CD4-positive, alpha-beta T cell treated with Interleukin-2 at 100 ng/mL for 4 hours (primary cell): ENCODE results near the gene GSTP1.
"Not testable (repeated sequence)": the region's sequence is repeated elsewhere in the genome, so short reads cannot be mapped to it uniquely, and the experiment has no call there.

ENCODE experiments used
- DNase-seq: peaks from one replicate; pipeline ENCODE4 v3.0.0-alpha.2; 2020; ENCODE audit warnings: low spot score

GSTP1 gene

DNA sequence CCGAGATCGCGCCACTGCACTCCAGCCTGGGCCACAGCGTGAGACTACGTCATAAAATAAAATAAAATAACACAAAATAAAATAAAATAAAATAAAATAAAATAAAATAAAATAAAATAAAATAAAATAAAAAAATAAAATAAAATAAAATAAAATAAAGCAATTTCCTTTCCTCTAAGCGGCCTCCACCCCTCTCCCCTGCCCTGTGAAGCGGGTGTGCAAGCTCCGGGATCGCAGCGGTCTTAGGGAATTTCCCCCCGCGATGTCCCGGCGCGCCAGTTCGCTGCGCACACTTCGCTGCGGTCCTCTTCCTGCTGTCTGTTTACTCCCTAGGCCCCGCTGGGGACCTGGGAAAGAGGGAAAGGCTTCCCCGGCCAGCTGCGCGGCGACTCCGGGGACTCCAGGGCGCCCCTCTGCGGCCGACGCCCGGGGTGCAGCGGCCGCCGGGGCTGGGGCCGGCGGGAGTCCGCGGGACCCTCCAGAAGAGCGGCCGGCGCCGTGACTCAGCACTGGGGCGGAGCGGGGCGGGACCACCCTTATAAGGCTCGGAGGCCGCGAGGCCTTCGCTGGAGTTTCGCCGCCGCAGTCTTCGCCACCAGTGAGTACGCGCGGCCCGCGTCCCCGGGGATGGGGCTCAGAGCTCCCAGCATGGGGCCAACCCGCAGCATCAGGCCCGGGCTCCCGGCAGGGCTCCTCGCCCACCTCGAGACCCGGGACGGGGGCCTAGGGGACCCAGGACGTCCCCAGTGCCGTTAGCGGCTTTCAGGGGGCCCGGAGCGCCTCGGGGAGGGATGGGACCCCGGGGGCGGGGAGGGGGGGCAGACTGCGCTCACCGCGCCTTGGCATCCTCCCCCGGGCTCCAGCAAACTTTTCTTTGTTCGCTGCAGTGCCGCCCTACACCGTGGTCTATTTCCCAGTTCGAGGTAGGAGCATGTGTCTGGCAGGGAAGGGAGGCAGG lies at the start of gene GSTP1:
GSTP1 (plus strand) TSS at position 566 of the 958 bp plus-strand sequence; CDS start at position 598, 32 bp downstream.
- peak; percentile 76 for DNase-seq

DNA sequence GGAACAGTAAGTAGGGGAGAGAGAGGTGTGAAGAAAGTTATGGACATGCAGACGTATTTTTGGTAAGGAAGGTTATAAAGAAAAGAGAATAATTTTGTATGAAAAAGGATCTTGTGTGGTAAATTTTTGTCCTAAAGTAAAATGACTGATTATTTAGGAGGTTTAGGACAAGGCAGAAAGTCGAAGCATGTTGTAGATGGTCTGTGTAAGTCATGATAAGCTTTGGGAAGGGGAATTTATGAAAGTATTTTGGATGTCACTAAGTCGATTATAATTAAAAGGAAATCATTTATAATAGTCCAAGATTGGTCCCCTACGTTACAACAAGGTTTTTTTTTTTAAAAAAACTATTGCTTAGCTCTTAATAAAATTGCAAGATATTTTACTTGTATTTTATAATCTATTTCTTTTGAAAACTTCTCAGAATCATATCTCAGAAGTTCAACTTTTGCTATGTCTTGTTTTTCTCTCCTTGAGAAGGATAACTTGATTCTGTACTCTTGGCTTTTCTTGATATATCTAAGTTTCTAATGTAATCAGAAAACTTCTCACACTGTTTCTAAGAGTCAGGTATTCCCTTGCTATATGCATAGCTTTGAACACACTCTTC lies 49.4 kb upstream of the GSTP1 start:
- no peak for DNase-seq

DNA sequence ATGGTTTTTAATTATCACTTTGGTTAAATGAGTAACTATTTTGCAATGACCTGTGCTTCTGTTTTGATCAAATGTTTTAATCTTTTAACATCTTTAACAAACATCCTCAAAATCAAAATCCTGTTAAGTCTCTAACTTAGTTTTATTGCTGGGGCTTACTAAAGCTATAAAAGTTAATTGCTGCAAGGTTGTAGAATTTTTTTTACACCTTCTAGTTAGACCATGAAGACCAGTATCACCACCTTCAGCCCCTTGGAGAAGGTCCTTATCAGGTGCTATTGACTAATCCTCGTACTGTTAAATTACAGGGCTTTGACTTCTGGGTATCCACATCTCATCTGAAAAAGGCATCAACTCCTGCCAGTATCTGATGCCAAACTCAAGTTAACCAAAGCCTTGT lies 48.1 kb upstream of the GSTP1 start:
- no peak for DNase-seq

- DNase-seq = no peak
Measured at GRCh38 chr11:67538306-67538705, 45.3 kb upstream of the GSTP1 start.

DNA sequence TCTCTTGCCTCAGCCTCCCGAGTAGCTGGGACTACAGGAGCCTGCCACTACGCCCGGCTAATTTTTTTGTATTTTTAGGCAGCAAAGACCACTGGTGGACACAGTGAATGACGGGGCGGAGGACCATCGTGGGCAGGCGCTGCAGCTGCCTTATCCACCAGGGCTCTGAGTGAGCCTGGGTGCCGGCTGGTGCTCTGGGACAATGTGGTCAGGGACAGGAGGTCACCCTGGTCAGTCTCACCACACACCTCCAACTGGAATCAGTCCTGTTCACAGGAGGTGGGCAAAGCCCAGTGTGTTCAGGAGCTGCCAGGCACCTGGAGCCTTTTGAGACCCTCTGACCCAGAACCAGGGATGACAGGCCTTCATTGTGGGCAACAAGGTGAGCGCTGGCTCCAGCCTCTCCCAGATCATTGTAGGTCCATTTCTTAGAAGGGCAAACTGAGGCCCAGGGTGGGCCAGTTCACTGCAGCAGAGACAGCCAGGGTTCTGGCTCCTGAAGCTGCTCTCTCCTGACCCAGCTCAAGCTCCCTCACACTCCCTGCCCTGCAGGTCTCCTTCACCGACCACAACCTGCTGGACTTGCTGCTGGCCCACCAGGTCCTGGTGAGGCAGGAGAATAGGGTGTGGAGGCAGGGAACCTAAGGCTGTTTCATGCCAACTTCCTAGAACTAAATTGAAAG lies 44.6 kb upstream of the GSTP1 start:
- no peak for DNase-seq

DNA sequence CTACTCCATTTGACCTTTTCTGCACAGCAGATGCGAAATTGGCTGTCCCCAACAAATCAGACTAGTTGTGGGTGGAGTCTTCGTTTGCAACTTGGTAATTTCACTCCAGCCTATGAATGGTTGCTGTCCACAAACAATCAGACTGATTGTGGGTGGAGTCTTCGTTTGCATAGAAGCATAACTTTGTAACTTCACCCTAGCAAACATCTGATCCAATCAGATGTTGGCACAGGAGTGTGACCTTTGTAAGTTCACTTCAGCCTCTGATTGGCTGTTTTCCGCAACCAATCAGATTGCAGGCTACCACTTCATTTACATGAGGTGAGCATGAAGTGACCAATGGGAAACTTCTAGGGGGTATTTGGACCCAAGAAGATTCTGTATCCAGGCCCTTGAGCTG lies 44.1 kb upstream of the GSTP1 start:
- DNase-seq = no peak

DNA sequence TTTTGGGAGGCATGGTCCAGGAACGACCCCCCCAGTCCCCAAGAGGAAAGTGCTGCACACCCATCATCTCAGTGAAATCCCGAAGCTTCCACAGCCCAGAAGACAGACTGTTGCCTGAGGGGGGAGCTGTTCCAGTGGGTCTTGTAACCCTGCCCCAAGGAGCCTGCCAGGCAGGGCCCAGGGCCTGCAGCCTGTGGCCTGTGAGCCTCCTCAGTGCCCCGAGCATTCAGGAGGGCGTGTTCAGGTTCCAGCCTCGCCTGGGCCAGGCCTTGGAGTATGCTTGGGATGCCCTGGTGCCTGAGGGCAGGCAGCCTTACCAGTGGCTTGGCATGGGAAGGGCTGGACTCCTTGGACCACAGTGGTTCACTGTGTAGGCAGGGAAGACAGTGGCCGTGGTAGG lies 42.4 kb upstream of the GSTP1 start:
- no peak for DNase-seq

DNA sequence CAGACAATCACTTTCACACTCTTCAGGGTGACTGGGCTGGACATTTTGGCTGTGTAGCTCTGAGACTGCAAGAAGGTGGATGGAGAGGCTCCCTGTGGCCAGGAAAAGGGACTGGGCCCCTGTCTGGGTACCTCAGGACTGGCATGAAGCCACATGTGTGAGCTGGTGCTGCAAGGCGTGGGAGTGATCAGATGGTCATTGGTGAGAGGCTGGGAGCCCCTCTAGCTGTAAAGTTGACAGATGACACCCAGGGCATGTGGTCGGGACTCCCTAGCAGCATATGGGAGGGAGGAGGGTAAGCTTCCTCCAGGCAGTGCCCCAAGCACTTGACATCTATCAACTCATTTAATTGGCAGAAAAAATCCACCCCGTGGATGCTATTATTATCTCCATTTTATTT lies 41.4 kb upstream of the GSTP1 start:
- DNase-seq = no peak

DNA sequence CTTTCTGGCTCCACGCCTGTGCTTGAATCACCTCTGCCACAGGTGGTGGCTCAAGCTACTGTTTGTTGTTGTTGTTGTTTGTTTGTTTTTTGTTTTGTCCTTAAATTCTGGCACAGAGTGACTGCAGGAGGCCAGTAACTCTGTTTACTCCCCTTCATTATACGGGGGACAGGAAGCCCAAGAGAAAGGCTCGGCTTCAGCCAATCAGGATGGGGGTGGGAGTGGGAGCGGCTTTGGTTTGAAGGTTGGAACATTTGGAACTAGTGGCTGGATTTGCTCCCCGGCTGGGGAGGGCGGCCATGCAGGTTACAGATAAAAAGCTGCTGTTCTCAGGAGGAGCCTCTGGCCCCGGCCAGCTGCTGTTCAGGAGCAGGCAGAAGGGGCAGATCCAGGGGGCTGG lies 40.6 kb upstream of the GSTP1 start:
- no peak for DNase-seq

DNA sequence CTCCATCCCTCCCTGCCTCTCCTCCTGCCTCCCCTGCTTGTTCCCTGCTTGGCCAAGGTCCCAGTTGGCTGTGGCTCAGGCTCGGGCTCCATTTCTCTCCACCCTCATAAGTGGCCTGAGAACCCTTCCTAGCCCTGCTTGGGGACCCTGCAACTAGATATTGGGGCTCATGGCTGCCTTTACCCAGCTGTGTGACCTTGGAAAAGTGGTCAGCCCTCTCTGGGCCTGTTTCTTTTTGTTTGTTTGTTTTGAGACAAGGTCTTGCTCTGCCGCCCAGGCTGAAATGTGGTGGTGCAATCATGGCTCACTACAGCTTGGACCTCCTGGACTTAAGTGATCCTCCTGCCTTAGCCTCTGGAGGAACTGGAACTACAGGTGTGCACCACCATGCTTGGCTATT lies 40.0 kb upstream of the GSTP1 start:
- DNase-seq = no peak

DNA sequence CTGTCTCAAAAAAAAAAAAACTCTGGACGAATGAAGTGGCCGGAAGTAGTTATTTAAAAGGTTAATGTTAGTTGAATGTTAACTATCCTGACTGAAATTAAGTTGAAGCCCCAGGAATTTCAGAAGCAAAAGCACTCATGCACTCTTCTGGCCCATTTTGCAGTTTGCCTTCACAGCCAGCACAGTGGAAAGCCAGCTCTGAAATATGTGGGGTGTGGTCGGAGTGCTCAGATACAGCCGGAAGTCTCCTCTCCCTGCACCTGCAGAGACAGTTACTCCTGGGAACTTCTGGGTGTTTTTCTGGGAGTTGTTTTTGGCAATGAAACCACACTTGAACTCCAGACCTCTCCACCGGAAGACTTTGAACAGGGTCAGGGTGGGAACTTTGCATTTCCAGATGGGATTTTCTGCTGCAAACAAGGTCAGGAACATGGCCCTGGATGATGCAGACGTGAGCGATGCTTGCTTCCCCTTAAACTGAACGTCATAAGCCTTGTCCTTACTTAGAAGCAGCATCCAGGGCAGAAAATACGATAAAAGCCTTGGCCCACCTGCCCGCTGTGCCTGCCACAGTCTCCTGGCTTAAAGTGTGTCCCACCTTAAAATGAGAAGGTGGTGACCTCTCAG lies 38.9 kb upstream of the GSTP1 start:
- DNase-seq = no peak

GRCh38 chr11:67545280-67545679 lies 38.3 kb upstream of the GSTP1 start:
- no peak for DNase-seq

DNA sequence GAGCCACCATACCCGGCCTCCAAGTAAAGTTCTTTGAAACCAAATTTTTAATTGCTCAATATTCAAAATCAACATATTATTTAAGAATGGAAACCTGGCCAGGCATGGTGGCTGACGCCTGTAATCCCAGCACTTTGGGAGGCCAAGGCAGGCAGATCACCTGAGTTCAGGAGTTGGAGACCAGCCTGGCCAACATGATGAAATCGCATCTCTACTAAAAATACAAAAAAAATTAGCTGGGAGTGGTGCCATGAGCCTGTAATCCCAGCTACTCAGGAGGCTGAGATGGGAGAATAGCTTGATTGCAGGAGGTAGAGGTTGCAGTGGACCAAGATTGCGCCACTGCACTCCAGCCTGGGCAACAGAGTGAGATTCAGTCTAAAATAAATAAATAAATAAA lies 35.5 kb upstream of the GSTP1 start:
- DNase-seq = not testable (repeated sequence)

- DNase-seq = no peak
Measured at GRCh38 chr11:67548555-67549110, 35.0 kb upstream of the GSTP1 start.

DNA sequence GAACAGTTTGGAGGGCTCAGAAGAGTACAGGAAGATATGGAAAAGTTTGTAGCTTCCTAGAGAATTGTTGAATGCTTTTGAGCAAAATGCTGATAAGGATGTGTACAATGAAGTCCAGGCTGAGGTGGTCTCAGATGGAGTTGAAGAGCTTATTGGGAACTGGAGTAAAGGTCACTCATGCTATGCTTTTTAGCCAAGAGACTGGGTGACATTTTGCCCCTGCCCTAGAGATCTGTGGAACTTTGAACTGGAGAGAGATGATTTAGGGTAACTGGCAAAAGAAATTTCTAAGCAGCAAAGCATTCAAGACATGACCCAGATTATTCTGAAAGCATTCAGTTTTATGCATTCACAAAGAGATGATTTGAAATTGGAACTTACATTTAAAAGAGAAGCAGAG lies 32.5 kb upstream of the GSTP1 start:
- no peak for DNase-seq

DNA sequence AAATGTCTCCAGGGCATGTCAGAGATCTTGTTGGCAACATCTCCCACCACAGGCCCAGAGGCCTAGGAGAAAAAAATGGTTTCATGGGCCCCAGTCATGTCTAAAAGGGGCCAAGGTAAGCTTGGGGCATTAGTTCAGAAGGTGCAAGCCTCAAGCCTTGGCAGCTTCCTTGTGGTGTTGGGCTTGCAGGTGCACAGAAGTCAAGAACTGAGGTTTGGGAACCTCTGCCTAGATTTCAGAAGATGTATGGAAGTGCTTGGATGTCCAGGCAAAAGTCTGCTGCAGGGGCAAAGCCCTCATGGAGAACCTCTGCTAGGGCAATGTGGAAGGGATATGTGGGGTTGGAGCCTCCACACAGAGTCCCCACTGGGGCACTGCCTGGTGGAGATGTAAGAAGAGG lies 31.9 kb upstream of the GSTP1 start:
- DNase-seq = not testable (repeated sequence)

GRCh38 chr11:67556244-67556643 lies 27.4 kb upstream of the GSTP1 start:
- no peak for DNase-seq

- DNase-seq = no peak
Measured at GRCh38 chr11:67558084-67558772, 25.4 kb upstream of the GSTP1 start.

GRCh38 chr11:67561971-67562619 lies 21.5 kb upstream of the GSTP1 start:
- DNase-seq = no peak

DNA sequence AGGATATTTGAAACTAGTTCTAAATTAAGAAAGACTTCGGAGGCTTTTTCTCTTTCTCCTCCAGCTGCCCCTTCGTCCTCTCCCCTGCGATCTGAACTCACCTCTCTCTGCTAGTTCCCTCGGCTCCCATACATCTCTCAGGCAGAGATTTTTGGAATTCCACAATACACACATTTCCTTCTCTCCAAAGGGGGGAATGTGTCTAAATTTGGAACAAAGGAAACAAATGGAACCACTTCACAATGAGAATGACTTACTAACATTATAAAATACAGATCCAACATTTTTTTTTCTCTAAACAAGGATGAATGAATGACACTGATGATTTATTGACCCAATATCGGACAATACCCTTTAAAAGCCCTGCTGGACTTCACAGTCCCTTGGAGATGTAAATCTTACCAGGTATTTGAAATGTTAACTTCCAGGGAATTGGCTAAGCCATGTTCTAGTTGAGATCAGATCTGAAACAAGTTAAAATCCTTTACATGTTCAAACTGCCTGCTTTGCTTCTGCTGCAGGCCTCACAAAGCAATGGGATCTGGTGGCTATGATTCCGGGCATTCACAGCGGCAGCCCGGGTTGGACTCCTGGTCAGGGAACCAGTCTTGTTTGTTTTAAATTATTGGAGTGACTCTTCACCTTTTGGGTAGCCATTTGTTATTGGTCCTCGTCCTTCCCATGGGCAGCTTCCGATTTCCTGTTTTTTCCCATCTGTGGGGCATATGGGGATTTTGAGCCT lies 20.5 kb upstream of the GSTP1 start:
- no peak for DNase-seq
